Measurements from ENCODE around the gene RGS11. TPM values are rescaled to one million over a fixed set of nuclear protein-coding genes. Genes with fewer than 3 reads are reported as not detected.
A peak's percentile ranks its signal among the peaks of the same experiment; 100 is the strongest.

Gene RGS11
- total and polyA plus RNA-seq, 9 of the 15 experiments (the other 6 are each of a cell fraction or from before 2014, with no cell fraction given), result not detected

DNA sequence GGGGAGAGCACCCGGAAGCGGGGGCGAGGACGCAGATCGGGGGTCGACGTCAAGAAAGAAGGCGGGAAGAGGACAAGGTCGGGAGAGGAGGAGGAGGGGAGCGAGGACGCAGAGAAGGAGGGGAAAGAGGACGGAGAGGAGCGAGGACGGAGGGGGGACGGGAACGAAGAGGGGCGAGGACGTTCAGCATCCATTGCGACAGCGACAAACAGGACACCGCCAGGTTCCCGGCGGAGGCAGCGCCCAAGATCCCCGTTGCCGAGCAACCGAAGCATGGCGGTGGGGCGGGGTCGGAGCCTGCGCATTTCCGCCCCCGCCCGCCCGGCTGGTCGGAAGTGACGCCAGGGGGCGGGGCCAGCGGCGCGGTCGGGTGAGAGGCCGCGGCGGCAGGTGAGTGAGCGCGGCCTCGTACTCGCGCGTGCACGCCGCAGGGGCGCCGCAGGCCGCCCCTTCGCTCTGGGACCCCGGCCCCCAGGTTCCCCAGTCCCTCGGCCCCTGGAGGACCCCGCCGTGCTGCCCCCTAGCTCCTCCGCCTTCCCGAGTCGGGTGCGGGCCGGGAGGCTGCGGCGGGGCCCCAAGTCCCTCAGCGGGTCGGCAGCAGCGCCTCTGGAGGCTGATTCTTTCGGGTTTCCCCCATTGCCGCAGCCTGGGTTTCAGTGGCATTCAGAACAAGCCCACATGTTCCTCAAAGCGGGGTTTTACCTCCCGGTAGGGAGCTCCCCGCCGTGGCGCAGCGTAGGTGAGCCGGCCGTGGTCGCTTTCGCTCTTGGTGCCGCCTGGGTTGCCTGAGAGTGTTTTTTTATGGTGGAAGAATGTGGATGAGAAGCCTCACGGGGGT, 41.1 kb downstream of the RGS11 start, which contains the start of gene FAM234A (continued):
- TF ChIP-seq, protein P1, sequence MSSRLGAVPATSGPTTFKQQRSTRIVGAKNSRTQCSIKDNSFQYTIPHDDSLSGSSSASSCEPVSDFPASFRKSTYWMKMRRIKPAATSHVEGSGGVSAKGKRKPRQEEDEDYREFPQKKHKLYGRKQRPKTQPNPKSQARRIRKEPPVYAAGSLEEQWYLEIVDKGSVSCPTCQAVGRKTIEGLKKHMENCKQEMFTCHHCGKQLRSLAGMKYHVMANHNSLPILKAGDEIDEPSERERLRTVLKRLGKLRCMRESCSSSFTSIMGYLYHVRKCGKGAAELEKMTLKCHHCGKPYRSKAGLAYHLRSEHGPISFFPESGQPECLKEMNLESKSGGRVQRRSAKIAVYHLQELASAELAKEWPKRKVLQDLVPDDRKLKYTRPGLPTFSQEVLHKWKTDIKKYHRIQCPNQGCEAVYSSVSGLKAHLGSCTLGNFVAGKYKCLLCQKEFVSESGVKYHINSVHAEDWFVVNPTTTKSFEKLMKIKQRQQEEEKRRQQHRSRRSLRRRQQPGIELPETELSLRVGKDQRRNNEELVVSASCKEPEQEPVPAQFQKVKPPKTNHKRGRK (tag; IDR thresholded peaks at IDR 0.05), result no peak
- TF ChIP-seq MTA2 (IDR thresholded peaks at IDR 0.05; ENCODE audit: low read depth) (no peak), ZNF347 (CRISPR knock-in tag; IDR thresholded peaks at IDR 0.05; ENCODE audit: low read depth) (no peak), CCNT2 (IDR thresholded peaks at IDR 0.05; ENCODE audit: borderline replicate concordance, extremely low read depth, insufficient read length, low read depth, low read length) (peak; percentile 76), SNRNP70 (optimal IDR thresholded peaks at IDR 0.05; ENCODE audit: low read depth, low read length) (no peak), OTX1 (CRISPR knock-in tag; IDR thresholded peaks at IDR 0.05) (peak; percentile 17; the same call in 1 of the 2 replicates), BRD9 (IDR thresholded peaks at IDR 0.05; ENCODE audit: low read depth, partially characterized antibody) (no peak), SUPT5H (IDR thresholded peaks at IDR 0.05) (peak; percentile 80), RAD21 (CRISPR knock-in tag; conservative IDR thresholded peaks at IDR 0.05 in 1 of 2, IDR thresholded peaks at IDR 0.05 in 1 of 2) (peak; percentile 2 to 28; a peak in 3 of 4 replicates), ERF (CRISPR knock-in tag; IDR thresholded peaks at IDR 0.05) (0 out of 2 replicates have a peak, but pooled peaks have one; percentile 12), MTA3 (IDR thresholded peaks at IDR 0.05; ENCODE audit: borderline replicate concordance) (no peak), HES1 (IDR thresholded peaks at IDR 0.05; ENCODE audit: low read depth) (no peak), TAF9B (IDR thresholded peaks at IDR 0.05; ENCODE audit: partially characterized antibody) (peak; percentile 61), ATF7 (IDR thresholded peaks at IDR 0.05) (peak; percentile 86), EHMT2 (IDR thresholded peaks at IDR 0.05) (peak; percentile 11; the same call in 1 of the 2 replicates), ASH1L (IDR thresholded peaks at IDR 0.05; ENCODE audit: borderline replicate concordance, low read depth, partially characterized antibody) (peak; percentile 69), ZNF175 (CRISPR knock-in tag; IDR thresholded peaks at IDR 0.05; ENCODE audit: low read depth) (no peak), TRIM24 (IDR thresholded peaks at IDR 0.05) (peak; percentile 18 to 44; a peak in 2 of 4 replicates), FOXP1 (CRISPR knock-in tag; IDR thresholded peaks at IDR 0.05) (peak; percentile 67; the same call in 1 of the 2 replicates), JUN (IDR thresholded peaks at IDR 0.05; ENCODE audit: borderline replicate concordance, low read depth, low read length) (no peak), JUN (CRISPR knock-in tag; IDR thresholded peaks at IDR 0.05; ENCODE audit: borderline replicate concordance) (no peak)
